Keratinocyte (primary cell): Measurements from ENCODE around the gene XKR8.
"Not testable (repeated sequence)": the region's sequence is repeated elsewhere in the genome, so short reads cannot be mapped to it uniquely, and the experiment has no call there.

ENCODE experiments used
- CTCF ChIP-seq, 3 experiments: IDR thresholded peaks in 1 of 3; conservative IDR thresholded peaks in 1 of 3; optimal IDR thresholded peaks in 1 of 3; 2 replicates in 2 of 3; 3 replicates in 1 of 3; pipeline versions ENCODE3 to v1.5.1; 2011; ENCODE audit warnings: low read length in 3 of 3, mild to moderate bottlenecking in 3 of 3, moderate library complexity in 2 of 3, control low read depth in 1 of 3, inconsistent platforms in 1 of 3; ENCODE audit not compliant: insufficient read depth in 2 of 3; ENCODE audit errors: extremely low read depth in 1 of 3
- EZH2 ChIP-seq: IDR thresholded peaks from one replicate; pipeline ENCODE4 v1.6.1; 2012; ENCODE audit warnings: inconsistent platforms, mild to moderate bottlenecking, low read length, moderate library complexity

- TF ChIP-seq EZH2; CTCF (optimal IDR thresholded peaks at IDR 0.05 in 1 of 3, IDR thresholded peaks at IDR 0.05 in 1 of 3, conservative IDR thresholded peaks at IDR 0.05 in 1 of 3; ENCODE audit: extremely low read depth in 1 of 3, insufficient read depth in 2 of 3, low read length in 3 of 3): not testable (repeated sequence)
These were observed 34.8 kb downstream of the XKR8 start for GRCh38 chr1:27994526-27994925.
